KMS-11 (cell line): ENCODE measurements around the gene PSMA7.

Source experiments
- H2AFZ ChIP-seq: fragments of 200-600 bp; sonication (generic); 2 replicates; pipeline ENCODE4 v1.6.1; 2016; ENCODE audit warnings: antibody characterized with exemption, mixed run types, low read depth
- H3K27ac ChIP-seq: fragments of 200-600 bp; sonication (generic); 2 replicates; pipeline ENCODE4 v1.6.1; 2016; ENCODE audit warnings: mild to moderate bottlenecking, mixed run types
- H3K27me3 ChIP-seq: fragments of 200-600 bp; sonication (generic); 2 replicates; pipeline ENCODE4 v1.6.1; 2017; ENCODE audit warnings: mild to moderate bottlenecking, low read depth, mixed run types, moderate library complexity; ENCODE audit not compliant: insufficient read depth
- H3K36me3 ChIP-seq: fragments of 200-600 bp; sonication (generic); 2 replicates; pipeline ENCODE4 v1.6.1; 2017; ENCODE audit warnings: mild to moderate bottlenecking, mixed run types; ENCODE audit not compliant: insufficient read depth
- H3K4me1 ChIP-seq: fragments of 200-600 bp; sonication (generic); 2 replicates; pipeline ENCODE4 v1.6.1; 2016; ENCODE audit warnings: mild to moderate bottlenecking, low read depth, mixed run types; ENCODE audit not compliant: poor library complexity, severe bottlenecking
- H3K4me2 ChIP-seq: fragments of 200-600 bp; sonication (generic); 2 replicates; pipeline ENCODE4 v1.7.0; 2016; ENCODE audit warnings: mild to moderate bottlenecking, mixed run types
- H3K4me3 ChIP-seq: fragments of 200-600 bp; sonication (generic); IDR thresholded peaks from 2 replicates; pipeline ENCODE4 v1.6.1; 2017; ENCODE audit warnings: low read depth, low read length, mixed read lengths; ENCODE audit not compliant: insufficient read depth
- H3K79me2 ChIP-seq: fragments of 200-600 bp; sonication (generic); 2 replicates; pipeline ENCODE4 v1.6.1; 2016; ENCODE audit warnings: low read depth, mixed run types; ENCODE audit not compliant: insufficient read depth
- H3K9ac ChIP-seq: fragments of 200-600 bp; sonication (generic); 2 replicates; pipeline ENCODE4 v1.6.1; 2016; ENCODE audit warnings: mild to moderate bottlenecking, mixed run types
- H4K20me1 ChIP-seq: fragments of 200-600 bp; sonication (generic); 2 replicates; pipeline ENCODE4 v1.6.1; 2016; ENCODE audit warnings: mild to moderate bottlenecking, mixed run types; ENCODE audit not compliant: insufficient read depth
- TF ChIP-seq, protein P1 (sequence below): fragments of 200-600 bp; sonication (generic); conservative IDR thresholded peaks from 2 replicates; pipeline ENCODE4 v1.6.1; 2017; ENCODE audit warnings: low read depth, mild to moderate bottlenecking, antibody characterized with exemption, low read length, moderate library complexity, mixed read lengths

Gene PSMA7

DNA sequence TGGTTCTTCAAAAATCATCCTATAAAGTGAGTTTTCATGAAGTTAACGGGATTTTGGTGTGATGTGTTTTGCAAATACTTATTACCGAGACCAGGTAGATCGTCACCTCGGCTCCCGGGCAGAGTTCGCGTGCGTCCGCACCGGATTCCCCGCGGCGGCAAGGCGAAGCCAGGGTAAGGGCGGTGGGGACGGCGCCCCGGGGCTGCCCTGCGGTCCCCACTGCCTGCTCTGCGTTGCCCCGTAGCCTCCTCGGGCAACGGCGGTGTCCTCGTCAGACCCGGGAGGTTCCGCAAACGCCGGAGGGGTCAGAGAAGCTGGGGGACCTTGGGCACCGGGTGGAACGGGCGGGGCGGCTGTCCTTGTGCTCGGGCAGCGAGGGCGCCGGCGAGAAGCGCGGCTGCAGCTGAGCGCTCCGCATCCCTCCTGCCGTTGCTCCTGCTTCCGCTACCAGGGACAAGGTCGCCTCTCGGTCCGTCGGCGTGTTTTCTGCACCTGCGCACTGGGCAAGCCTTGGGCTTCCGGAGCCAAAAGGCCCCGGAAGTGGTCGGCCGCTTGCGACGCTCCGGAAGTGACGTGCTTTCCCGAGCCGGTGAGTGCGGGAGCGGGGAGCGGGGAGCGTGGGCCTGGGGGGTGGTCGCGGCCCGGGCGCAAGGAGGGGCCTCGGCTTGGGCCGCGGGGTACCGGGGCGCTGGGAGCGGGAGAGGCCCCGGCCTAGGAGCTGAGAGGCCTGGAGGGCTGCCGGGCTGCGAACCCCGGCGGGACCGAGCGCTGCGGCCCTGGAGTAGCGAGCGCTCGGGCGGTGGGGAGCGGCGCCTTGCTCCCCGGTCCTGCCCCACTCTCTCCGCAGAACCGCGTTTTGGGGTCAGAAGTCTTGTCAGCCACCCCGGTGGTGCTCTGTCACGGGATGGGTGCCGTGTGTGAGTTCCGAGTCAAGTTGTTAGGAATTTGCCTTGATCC is 39.6 kb upstream of the PSMA7 start, which contains the start of gene MTG2:
TSS of gene MTG2 (plus strand) at position 560 of the 957 bp plus-strand sequence. CDS start 10,393 bp downstream, outside the sequence.
- H2AFZ ChIP-seq: peak within 1 kb of the TSS; percentile 80
- peaks cover 38% of the 10 kb centered on the region for H3K79me2 ChIP-seq

DNA sequence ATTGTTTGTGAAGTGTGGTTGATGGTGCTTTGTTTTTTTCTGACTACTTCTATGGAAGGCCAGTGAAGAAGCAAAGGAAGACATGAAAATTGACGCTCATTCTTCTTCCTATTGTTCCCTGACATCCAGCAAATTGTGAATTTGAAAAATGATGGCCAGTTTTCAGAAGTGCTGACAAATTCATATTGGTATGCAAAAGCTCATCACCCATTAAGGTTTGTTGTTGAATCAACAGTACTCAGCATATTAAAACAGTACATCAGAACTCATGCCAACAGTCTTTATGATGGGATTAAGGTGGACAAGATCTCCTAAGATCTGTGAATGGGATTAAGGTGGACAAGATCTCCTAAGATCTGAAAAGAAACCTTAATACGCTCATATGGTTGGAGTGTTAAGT is 38.6 kb upstream of the PSMA7 start:
- no peak overlapping the region; the same call in 1 of the 2 replicates for H2AFZ ChIP-seq
- H3K79me2 ChIP-seq: peaks cover 28% of the 10 kb centered on the region
- no peak overlapping the region for H3K27ac ChIP-seq
- H3K4me2 ChIP-seq: peak overlapping the region; percentile 79
- H4K20me1 ChIP-seq: no peaks in the 10 kb centered on the region; the same call in 1 of the 2 replicates
- 0 out of 2 replicates have a peak overlapping the region, but pooled peaks have one; percentile 80 for H3K9ac ChIP-seq
- TF ChIP-seq, protein P1, sequence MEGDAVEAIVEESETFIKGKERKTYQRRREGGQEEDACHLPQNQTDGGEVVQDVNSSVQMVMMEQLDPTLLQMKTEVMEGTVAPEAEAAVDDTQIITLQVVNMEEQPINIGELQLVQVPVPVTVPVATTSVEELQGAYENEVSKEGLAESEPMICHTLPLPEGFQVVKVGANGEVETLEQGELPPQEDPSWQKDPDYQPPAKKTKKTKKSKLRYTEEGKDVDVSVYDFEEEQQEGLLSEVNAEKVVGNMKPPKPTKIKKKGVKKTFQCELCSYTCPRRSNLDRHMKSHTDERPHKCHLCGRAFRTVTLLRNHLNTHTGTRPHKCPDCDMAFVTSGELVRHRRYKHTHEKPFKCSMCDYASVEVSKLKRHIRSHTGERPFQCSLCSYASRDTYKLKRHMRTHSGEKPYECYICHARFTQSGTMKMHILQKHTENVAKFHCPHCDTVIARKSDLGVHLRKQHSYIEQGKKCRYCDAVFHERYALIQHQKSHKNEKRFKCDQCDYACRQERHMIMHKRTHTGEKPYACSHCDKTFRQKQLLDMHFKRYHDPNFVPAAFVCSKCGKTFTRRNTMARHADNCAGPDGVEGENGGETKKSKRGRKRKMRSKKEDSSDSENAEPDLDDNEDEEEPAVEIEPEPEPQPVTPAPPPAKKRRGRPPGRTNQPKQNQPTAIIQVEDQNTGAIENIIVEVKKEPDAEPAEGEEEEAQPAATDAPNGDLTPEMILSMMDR: no peak
- H3K4me1 ChIP-seq: peaks cover 19% of the 10 kb centered on the region
- no peak overlapping the region for H3K4me3 ChIP-seq
- H3K36me3 ChIP-seq: no peaks in the 10 kb centered on the region
- no peaks in the 10 kb centered on the region for H3K27me3 ChIP-seq

More for the DNA sequence above, 39.6 kb upstream of the PSMA7 start, which contains the start of gene MTG2:
- Histone ChIP-seq H4K20me1 (no peaks in the 10 kb centered on the region; the same call in 1 of the 2 replicates), H3K36me3 (no peaks in the 10 kb centered on the region), H3K4me3 (peak within 1 kb of the TSS; percentile 28), H3K4me1 (peaks cover 19% of the 10 kb centered on the region), H3K27me3 (no peaks in the 10 kb centered on the region), H3K4me2 (peak within 1 kb of the TSS; percentile 79), H3K27ac (peak within 1 kb of the TSS; percentile 72), H3K9ac (peak within 1 kb of the TSS; percentile 80)
- TF ChIP-seq, protein P1: no peak

DNA sequence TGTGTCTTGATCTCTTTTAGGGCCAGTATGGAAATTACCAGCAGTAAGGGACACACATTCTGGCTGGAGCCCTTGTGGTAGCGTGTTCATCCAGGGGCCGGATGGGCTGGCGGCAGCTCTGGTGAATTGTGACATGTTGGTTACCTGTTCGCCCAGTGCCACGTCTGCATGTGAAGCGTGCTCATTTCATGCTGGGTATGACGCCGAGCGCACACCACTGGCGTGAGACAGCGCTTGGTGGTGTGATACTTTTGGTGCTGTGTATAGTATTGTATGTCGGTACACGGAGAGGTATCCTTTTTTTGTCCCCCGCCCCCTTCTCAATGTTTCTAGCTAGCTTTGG is 35.9 kb upstream of the PSMA7 start:
- Histone ChIP-seq H3K4me1 (peaks cover 15% of the 10 kb centered on the region), H3K4me2 (no peak overlapping the region), H3K79me2 (peaks cover 11% of the 10 kb centered on the region), H4K20me1 (no peaks in the 10 kb centered on the region; the same call in 1 of the 2 replicates), H3K27me3 (no peaks in the 10 kb centered on the region), H3K27ac (no peak overlapping the region), H3K36me3 (no peaks in the 10 kb centered on the region), H2AFZ (no peak overlapping the region), H3K9ac (no peak overlapping the region), H3K4me3 (no peak overlapping the region)
- TF ChIP-seq, protein P1: no peak

DNA sequence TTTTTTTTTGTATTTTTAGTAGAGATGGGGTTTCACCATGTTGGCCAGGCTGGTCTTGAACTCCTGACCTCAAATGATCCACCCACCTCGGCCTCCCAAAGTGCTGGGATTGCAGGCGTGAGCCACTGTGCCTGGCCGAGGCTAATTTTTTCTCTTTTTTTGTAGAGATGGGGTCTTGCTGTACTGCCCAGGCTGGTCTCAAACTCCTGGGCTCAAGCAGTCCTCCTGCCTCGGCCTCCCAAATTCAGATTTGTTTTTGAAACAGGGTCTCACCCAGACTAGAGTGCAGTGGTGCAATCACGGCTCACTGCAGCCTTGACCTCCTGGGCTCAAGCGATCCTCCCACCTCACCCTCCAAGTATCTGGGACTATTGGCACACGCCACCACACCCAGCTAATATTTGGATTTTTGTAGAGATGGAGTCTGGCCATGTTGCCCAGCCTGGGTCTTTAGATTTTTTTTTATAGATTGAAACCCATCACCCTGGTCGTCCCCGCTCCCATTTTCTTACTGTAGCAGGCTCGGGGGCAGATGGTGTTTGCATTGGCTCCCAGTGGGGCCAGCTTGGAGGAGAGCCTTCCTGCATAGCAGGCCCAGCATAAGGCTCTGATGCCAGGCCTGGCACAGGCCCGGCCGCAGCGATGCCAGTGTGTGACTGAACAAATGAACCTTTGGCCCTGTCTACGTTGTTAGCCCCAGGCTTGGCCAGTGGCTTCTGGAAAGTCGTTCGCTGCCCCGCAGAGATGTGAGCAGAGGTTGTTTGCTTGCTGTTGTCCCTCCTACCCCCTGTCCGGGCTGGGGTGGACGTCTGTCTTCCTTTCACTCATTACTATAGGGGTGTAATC is 35.3 kb upstream of the PSMA7 start:
- Histone ChIP-seq H3K9ac (no peak overlapping the region), H3K36me3 (no peaks in the 10 kb centered on the region), H3K79me2 (peaks cover 6% of the 10 kb centered on the region), H3K4me1 (peaks cover 10% of the 10 kb centered on the region), H4K20me1 (no peaks in the 10 kb centered on the region; the same call in 1 of the 2 replicates), H3K4me3 (no peak overlapping the region), H3K27ac (no peak overlapping the region), H3K4me2 (no peak overlapping the region), H3K27me3 (no peaks in the 10 kb centered on the region), H2AFZ (no peak overlapping the region)
- TF ChIP-seq, protein P1: no peak
